ENCODE data around the gene FNDC11.

DNA sequence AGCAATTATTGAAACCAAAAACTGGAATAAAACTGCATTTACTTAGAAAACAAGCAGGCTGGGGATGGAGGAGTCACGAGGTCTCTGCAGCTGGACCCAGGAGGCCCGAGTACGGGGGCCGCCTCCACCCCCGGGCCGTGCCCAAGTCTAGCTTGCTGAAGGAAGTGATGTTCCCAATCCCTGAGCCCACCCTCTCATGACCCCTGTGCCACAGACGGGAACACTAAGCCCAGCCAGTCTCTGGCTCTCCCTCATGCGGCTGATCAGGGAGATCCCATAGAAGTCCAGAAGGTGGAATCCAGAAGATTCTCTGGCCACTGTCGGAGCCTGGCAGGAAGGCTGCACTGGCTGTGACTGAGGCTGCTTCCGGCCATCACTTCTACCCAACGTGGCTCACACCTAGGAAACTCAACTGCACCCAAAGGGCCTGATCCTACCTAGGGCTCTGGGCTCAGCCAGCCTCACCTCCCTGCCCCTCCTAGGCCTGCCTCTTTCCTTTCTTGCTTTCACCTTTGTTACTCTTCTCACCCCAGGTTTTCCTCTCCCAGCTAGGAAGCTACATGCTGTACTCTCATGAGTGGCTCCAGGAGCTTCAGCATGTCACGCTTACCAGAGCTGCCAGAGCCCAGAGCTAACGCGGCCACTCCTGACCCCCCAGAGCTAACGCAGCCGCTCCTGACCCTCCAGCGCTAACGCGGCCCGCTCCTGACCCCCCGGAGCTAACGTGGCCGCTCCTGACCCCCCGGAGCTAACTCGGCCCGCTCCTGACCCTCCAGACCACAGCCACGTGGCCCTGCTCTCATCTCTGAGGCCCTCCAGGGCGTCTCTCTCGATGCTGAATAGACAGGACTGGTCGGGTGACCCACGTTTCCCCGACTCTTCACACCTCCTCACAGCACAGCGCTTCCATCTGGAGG lies 44.8 kb downstream of the FNDC11 start:
- TF ChIP-seq, protein P1, sequence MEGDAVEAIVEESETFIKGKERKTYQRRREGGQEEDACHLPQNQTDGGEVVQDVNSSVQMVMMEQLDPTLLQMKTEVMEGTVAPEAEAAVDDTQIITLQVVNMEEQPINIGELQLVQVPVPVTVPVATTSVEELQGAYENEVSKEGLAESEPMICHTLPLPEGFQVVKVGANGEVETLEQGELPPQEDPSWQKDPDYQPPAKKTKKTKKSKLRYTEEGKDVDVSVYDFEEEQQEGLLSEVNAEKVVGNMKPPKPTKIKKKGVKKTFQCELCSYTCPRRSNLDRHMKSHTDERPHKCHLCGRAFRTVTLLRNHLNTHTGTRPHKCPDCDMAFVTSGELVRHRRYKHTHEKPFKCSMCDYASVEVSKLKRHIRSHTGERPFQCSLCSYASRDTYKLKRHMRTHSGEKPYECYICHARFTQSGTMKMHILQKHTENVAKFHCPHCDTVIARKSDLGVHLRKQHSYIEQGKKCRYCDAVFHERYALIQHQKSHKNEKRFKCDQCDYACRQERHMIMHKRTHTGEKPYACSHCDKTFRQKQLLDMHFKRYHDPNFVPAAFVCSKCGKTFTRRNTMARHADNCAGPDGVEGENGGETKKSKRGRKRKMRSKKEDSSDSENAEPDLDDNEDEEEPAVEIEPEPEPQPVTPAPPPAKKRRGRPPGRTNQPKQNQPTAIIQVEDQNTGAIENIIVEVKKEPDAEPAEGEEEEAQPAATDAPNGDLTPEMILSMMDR (IDR thresholded peaks at IDR 0.05) = no peak
- TF ChIP-seq EP300 (IDR thresholded peaks at IDR 0.05; ENCODE audit: low read depth) (no peak), POLR2AphosphoS5 (IDR thresholded peaks at IDR 0.05) (no peak)

Data from transverse colon (tissue), 4 donors.